HG03135 (cell line): Measurements from ENCODE around the gene HOMER3.

ENCODE experiments used
- ATAC-seq: cut with Tn5 transposase; IDR thresholded peaks from one replicate; pipeline ENCODE4 v1.9.1; 2021; ENCODE audit warnings: mild to moderate bottlenecking, moderate library complexity; ENCODE audit not compliant: unreplicated experiment

The HOMER3 gene

GRCh38 chr19:18883526-18884304 lies 57.3 kb downstream of the HOMER3 start:
- ATAC-seq = no peak

GRCh38 chr19:18881491-18881890 lies 59.5 kb downstream of the HOMER3 start:
- ATAC-seq = no peak

- no peak for ATAC-seq
These were observed 61.2 kb downstream of the HOMER3 start for GRCh38 chr19:18879579-18880373.
